HG02610 (cell line): Measurements from ENCODE around the gene S100A5.
"Not testable (repeated sequence)": the region's sequence is repeated elsewhere in the genome, so short reads cannot be mapped to it uniquely, and the experiment has no call there.

Source experiments
- ATAC-seq: cut with Tn5 transposase; IDR thresholded peaks from one replicate; pipeline ENCODE4 v1.9.1; 2021; ENCODE audit warnings: mild to moderate bottlenecking, moderate library complexity; ENCODE audit not compliant: unreplicated experiment

S100A5 gene

DNA sequence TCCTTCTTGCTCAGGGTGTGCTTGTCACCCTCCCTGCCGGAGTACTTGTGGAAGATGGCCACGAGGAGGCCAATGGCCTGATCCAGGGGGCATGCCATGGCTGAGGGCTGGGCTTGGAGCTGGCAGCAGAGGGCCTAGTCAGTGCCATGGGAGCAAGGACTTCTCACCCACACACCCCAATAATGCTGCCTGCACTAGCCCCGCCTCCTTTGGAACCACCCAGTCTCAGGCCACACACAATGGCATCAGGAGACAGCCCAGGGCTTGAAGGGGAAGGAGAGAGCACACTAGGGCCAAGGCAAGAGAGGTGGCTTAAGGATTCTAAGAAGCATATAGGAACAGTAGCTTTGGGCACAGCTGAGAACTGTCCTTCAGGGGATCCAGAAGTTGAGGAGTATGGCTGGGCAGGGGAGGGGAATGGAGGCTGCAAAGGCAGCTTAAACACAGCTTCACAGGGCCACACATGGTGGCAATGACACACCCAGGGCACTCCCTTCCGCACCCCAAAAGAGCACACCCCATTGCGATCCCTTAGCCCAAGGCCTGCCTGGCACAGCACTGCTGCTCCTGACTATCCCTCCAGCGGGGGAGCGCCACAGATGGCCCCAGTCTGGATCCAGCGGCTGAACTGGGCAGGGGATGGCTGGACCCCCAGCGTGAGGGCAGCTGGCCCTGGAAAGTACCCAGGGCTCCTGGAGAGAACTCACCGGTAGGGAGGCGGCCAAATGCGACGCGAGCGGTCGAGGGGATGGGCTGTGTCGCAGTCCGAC lies 5.3 kb downstream of the S100A5 start, which contains the start of gene S100A6:
TSS of gene S100A6 (minus strand) at position 750 of the 770 bp plus-strand sequence. CDS start at position 98, 652 bp downstream.
- ATAC-seq: no peak

DNA sequence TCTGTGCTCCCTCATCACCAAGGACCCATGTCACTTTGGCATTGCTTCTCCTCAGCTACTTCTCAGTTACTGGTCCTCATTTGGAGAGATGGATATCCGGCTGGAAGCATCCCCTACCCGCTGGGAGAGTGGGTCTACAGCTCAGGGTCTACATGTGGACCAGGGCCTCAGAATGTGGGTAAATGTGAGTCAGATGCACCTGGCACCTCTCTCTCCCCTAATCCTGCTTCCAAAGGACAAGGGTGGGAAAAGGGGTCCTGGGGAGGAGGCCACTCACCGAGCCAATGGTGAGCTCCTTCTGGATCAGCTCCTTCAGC lies 5.9 kb downstream of the S100A5 start:
- no peak for ATAC-seq

DNA sequence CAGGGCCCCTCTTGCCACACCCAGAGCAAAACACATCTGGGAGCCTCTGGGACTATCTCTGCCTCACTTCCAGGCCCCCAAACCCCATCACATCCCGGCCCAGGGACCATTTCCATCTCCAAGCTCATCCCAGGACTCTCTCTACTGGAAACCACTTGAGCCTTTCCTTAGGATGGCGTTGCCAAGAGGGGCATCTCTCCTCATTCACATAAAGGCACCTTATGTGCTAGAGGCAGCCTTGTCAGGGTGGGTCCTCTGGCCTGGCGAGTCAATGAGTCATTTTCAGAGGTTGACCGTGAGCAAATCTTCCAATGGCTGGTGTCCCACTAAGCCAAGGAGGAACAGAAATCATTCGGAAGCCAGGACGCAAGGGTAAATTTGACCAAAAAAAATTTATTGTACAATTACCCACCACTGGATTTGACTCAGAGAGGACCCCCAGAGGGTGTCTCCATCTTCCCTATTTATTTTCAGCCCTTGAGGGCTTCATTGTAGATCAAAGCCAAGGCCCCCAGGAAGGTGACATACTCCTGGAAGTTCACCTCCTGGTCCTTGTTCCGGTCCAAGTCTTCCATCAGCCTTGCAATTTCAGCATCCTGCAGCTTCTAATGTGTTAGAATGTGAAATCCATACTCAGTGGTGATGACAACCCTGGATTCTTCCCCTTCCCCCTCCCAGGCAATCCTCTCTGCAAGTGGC lies 6.4 kb downstream of the S100A5 start:
- ATAC-seq: no peak

DNA sequence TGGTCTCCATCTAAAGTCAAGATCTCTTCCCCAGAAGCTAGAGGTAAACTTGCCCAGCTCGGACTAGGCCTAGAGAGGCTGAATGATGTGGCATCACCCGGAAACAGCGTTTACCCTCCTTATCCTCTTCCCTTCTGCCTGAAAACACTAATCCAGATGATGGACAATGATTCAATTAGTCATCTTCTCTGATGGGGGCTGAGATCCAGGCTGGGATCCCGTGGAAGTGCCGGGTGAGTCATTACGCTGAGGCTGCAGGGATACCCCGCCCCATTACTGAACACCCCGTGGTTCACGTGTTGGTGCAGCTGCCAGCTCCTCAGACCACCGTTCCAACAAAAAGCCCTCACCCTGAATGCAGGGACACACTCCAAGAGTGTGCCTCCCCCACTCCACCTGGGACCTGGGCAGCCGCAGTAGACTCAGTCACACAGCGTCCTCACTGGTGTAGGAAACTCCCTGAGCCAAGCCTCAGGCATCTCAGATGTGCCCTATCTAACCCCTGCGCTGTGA lies 7.0 kb downstream of the S100A5 start:
- no peak for ATAC-seq

DNA sequence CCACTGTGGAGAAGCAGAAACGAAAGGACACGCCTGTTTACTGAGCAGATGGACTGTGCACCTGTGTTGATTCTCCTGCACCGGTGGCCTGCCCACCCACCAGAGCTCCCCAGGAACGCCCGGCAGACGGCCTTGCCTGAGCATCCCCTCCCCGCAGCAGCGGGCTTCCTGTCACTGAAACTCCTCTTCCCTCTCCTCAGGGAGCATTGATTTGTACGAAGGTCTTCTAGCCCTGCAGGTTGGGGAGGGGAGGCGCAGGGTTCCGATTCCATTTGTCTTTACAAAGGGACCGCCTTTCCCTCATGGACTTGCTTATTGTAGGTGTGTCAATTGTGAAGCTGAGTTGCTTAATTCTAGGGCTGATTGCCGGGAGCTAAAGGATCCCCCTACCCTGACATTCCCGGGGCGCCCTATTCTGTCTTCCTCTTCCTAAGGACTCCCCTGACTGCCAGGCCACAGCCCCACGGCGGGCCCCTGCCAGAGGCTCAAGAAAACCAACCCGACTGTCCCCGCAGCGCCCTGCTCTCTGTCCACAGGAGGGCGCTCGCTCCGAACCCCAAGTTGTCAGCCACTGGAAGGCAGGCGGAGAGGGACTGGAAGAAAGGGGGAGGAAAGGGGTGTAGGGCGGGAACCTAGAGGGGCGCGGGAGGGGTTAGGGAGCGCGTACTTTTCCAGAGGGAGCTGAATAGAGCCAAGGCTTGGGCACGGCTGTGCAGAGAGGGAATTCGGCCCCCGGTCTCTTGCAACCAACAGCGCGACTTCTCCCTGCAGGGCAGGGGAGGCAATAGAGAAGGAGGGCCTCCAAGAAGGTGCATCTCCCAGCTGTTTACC lies 7.8 kb downstream of the S100A5 start:
- no peak for ATAC-seq

DNA sequence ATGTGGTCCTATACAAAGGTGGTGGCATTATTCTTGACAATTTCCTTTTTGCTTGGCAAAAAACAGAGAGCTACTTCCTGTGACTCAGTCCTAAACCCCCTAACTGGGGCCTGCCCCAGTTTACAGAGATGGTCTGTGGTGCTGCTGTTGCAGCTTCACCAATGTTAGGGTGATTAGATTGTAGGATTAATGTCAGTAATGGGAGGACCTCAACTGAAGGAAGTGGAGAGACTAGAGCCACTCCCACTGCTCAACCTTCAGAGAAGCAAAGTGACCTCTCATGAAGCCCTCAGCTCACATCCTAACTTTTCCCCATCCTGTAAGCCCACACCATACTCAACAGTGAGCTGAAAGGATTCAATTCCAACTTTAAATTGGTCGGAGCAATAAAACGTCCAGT lies 8.6 kb downstream of the S100A5 start:
- no peak for ATAC-seq

DNA sequence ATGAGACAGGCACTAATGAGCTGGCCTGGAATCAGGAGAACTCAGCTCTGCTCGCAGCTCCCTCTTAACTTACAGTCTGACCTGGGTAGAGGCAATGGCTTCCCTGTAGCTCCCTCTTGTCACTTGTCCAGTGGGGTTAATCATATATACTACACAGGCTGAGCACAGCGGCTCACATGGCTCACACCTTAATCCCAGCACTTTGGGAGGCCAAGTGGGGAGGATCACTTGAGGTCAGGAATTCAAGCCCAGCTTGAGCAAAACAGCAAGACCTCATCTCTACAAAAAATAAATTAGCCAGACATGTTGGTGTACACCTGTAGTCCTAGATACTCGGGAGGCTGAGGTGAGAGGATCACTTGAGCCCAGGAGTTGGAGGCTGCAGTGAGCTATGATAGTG lies 9.1 kb downstream of the S100A5 start:
- ATAC-seq: no peak

DNA sequence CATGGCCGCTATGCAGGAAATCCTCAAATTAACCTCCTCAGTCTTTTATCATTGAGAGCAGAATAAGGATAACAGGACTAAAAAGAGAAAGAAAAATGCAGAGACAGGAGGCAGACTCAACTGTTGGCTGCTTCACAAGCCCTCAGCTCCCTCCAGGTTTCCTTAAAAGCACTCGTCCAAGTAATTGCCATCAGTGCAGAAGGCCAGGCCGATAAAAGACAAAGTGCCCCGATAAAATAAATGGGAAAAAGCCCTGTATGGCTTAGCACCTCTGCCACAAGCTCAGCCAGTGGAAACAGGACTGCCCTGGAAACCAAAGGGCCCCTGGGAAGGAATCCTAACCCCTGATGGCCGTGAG lies 13.1 kb downstream of the S100A5 start:
- no peak for ATAC-seq

DNA sequence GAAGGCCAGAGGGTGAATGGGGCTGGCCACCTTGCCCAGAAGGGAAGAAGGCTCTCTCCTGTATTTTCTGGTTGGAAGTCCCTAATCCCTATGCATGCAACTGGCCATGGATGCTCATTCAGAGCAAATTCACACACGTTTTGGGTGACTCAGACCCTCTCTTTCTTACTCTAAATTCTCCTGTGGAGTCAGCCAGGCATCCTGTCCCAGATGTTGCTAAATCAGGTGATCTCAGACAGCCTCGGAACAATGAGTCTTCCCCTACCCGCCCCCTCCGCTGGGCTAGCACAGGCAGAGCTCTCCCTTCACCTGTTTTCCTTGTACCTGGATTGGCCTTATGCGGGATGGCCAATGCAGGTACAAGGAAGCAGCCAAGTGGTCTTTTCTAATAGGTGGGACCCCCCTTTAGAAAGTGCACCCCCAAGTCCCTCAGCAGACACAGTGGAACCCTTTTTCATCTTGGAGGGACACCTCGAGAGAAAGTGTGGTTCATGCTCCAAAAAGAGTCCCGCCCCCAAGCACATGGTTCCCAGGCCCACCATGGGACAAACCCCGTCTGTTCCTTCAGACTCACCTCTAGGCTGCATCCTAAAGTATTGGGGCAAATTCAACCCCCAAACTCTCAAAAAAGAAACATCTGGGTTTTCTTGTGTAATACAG lies 13.6 kb downstream of the S100A5 start:
- ATAC-seq: no peak

DNA sequence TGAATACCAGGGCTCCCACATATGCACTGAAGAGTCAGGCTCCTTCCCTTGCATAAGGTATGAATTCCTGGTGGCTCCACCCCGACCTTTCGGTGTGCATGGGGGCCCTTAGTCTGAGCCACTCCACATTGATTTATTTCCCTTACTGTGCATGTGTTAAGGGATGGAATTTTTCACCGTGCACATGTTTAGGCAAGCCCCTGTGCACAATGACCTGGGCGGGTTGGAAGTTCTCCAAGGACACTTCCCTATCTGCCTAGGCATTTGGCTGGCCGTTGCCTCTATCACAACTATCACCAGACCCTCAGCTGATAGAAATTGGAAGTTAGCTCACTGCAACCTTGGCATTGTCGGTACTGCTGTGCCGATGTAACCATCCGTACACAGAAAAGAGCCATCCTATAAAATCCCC lies 14.6 kb downstream of the S100A5 start:
- no peak for ATAC-seq

DNA sequence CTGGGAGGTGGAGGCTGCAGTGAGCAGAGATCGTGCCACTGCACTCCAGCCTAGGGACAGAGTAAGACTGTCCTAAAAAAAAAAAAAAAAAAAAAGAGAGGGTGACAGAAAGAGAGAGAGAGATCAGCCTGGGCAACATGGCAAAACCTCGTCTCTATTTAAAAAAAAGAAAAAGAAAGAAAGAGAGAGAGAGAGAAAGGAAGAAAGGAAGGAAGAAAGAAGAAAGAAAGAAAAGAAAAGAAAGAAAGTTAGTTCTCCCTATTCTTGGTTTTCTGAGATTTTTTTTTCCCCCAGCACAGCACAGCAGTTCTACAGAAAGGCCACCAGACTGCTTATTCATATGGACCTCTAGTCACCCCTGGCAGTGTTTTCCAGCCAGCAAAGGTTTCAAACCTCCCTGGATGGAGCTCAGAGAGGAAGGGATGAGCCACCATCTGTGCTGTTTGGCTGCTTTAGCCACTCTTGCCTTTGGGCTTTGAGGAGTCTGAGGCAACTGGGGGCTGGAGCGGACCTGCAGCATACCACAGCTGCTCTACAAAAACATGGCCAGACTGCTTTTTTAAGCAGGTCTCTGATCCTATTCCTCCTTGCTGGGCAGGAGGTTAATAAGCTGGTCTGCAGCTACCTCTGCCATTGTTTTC lies 15.5 kb downstream of the S100A5 start:
- ATAC-seq: no peak

DNA sequence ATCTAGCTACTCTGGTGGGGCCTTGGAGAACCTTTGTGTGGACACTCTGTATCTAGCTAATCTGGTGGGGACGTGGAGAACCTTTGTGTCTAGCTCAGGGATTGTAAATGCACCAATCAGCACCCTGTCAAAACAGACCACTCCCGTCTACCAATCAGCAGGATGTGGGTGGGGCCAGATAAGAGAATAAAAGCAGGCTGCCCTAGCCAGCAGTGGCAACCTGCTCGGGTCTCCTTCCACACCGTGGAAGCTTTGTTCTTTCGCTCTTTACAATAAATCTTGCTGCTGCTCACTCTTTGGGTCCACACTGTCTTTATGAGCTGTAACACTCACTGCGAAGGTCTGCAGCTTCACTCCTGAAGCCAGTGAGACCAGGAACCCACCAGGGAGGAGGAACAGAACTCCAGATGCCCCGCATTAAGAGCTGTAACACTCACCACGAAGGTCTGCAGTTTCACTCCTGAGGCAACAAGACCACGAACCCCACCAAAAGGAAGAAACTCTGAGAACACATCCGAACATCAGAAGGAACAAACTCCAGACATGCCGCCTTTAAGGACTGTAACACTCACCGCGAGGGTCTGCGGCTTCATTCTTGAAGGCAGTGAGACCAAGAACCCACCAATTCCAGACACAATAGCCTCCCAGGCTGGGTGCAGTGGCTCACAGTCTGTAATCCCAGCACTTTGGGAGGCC lies 18.2 kb downstream of the S100A5 start:
- not testable (repeated sequence) for ATAC-seq

DNA sequence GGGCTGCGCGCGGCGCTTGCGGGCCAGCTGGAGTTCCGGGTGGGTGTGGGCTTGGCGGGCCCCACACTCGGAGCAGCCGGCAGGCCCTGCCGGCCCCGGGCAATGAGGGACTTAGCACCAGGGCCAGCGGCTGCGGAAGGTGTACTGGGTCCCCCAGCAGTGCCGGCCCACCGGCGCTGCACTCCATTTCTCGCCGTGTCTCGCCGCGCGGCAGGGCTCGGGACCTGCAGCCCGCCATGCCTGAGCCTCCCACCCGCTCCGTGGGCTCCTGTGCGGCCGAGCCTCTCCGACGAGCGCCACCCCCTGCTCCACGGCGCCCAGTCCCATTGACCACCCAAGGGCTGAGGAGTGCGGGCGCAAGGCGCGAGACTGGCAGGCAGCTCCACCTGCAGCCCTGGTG lies 18.9 kb downstream of the S100A5 start:
- ATAC-seq: not testable (repeated sequence)

DNA sequence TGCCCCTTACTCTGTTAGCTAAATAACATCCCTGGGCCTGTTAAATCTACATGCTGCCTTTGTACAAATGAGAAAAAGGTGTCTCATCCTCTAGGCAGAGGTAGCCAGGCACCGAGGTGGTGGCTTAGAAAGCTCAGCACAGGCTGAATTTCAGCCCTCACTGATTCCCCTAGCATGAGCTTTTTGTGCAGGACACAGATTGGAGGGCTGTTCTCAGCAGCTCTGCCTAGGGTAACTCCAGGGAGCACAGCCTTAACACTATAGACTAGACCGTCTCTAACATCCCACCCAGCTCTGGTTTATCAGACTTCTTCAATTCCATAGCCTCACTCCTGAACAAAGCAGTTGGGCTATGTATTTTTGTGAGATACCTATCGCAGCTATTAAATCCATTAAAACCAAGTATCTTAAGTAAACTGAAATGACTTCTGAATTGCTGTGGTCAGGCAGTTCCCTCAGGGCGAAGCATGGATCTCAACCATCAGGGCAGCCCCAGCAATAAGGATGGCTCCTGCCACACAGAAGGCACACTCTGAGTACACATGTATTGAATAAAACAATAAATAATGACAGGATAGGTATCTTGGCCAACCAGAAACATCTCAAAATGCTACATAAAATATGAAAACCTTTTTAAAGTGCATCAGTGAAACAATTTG lies 19.8 kb downstream of the S100A5 start:
- ATAC-seq: no peak

DNA sequence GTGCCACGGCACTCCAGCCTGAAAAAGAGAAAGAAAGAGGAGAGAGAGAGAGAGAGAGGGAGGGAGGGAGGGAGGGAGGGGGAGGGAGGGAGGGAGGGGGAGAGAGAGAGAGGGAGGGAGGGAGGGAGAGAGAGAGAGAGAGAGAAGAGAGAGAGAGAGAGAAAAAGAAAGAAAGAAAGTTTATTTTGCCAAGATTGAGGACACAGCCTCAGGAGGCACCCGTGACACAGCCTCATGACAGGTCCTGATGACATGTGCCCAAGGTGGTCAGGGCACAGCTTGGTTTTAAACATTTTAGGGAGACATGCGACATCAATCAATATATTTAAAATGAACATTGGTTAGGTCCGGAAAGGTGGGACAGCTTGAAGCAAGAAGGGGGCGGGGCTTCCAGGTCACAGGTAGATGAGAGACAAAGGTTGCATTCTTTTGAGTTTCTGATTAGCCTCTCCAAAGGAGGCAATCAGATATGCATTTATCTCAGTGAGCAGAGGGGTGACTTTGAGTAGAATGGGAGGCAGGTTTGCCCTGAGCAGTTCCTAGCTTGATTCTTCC lies 20.5 kb downstream of the S100A5 start:
- not testable (repeated sequence) for ATAC-seq

DNA sequence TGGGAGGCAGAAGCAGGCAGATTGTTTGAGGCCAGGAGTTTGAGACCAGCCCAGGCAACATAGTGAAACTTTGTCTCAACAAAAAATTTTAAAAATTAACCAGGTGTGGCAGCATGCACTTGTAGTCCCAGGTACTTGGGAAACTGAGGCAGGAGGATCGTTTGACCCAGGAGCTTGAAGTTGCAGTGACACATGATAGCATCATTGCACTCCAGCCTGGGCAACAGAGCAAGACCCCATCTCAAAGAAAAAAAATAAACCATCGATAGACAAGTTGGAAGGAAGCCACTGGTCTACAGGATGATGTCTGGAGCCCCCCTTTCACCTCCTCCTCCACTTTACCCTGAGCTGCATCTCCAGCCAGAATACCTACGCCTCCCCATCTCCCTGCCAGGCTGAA lies 21.5 kb downstream of the S100A5 start:
- no peak for ATAC-seq

DNA sequence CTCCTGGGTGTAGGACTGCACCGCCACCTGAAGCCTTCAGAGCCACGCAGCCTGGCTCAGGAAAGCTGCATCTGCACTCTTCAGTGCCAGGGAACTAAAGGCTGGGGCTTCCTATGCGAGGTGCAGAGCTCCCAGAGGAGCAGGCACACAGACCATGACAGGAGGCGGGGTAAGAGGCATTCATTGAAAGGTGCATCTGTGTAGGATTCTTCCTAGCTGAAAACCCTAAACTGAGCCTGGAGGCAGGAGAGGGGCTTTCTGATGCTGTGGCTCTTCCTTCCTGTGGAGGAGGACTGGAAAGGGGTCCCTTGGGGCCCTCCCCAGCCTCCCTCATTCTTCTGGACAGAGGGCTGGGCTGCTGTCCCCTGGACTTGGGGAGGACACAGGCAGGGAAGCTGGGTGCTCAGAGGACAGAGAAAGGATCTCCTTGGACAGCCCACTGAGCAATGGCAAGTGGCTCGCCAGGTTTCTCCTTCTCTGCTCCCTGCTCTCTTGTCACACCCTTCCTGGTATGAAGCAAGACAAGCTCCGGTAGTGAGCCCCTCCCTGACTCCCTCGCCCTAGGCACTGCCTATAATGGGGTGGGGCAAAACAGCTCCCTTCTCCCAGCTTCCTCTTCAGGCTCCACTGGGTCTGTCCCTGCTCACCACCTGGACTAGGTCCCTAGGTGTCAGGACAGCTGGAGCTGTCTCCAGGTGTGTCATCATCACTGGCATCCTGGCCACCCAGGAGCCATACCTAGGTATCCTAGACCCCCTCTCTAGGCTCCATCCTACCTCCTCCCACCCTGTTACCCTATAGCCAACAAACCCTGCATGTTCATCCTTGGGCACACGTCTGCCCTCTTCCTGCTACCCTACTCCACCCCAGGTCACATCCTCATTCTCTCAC lies 25.0 kb downstream of the S100A5 start:
- no peak for ATAC-seq

DNA sequence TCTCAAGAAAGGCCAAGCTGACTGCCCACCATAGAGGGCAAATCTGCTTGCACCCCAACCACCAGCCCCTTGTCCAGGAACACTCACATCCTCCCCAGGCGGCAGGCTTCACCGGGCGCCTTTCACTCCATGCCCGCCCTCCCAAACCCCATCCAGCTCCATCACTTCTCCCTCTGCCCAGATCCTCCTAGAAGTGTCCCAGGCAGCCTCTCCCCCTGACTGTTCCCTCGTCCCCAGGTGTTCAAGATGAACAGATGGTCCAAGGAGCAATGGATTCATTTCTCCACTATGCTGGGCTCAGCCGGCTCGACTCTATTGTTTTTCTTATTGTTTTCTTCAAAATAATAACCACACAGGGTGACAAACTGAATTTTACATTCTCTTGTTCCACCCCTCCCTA lies 27.1 kb downstream of the S100A5 start:
- no peak for ATAC-seq
